Measurements from ENCODE around the gene HNRNPH3. TPM values are rescaled to one million over a fixed set of nuclear protein-coding genes. Genes with fewer than 3 reads are reported as not detected.

Gene HNRNPH3
- total RNA-seq, 1 experiment from 2014 or later, result 244 TPM

DNA sequence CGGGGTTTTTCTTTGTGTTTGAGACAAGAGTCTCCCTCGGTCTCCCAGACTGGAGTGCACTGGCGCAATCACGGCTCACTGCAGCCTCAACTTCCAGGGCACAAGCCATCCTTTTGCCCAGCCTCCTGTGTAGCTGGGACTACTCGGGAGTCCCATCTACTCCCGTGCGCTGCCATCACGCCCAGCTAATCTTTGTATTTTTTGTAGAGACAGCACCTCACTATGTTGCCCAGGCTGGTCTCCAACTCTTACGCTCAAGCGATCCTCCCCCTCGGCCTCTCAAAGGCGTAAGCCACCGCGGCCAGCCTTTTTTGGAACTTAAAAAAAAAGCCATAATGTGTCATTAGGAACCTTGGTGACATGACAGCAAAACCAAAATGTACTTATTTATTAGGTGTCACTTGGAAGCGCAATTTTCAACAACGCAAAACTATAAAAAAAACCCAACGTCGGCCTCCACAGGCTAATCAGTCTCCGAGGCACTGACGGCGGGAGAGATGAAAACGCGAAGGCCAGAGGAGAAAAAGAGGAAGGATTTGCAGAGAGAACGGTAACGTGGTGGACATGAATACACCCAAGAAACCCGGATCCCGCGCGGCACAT, 911 bp upstream of the HNRNPH3 start:
- Histone ChIP-seq H3K27ac (ENCODE audit: insufficient read length, low read depth, low read length) (peak overlapping the region; percentile 78), H3K56ac (ENCODE audit: insufficient read length, low read depth, low read length) (no peak overlapping the region), H3K23ac (ENCODE audit: insufficient read length, low read depth, low read length) (no peak overlapping the region), H3K18ac (ENCODE audit: insufficient read length, low read depth, low read length) (peak overlapping the region; percentile 95), H4K5ac (ENCODE audit: insufficient read length, low read depth, low read length) (peak overlapping the region; percentile 39), H3K14ac (ENCODE audit: insufficient read depth, low read length) (peak overlapping the region; percentile 94), H2AK5ac (ENCODE audit: insufficient read length, low read length) (no peak overlapping the region), H2BK5ac (ENCODE audit: insufficient read length, low read length) (no peak overlapping the region), H2BK15ac (ENCODE audit: low read depth, low read length) (no peak overlapping the region), H3K4me1 (ENCODE audit: insufficient read depth, low read length) (0 out of 2 replicates have a peak, but pooled peaks cover 2% of the 10 kb centered on the region), H4K8ac (replicated peaks; ENCODE audit: insufficient read length, low read depth, low read length) (no peak overlapping the region), H3K9ac (ENCODE audit: extremely low read depth, insufficient read length, low read length) (peak overlapping the region; percentile 93), H3K79me1 (ENCODE audit: insufficient read depth, low read depth, low read length, poor library complexity, severe bottlenecking) (no peaks in the 10 kb centered on the region), H3K79me2 (ENCODE audit: insufficient read depth, low read length) (peaks cover 28% of the 10 kb centered on the region), H3K27me3 (ENCODE audit: insufficient read depth, low read length) (no peaks in the 10 kb centered on the region), H4K91ac (ENCODE audit: insufficient read length, low read depth, low read length) (no peak overlapping the region), H3K4ac (ENCODE audit: low read depth, low read length) (peak overlapping the region; percentile 40; the same call in 1 of the 2 replicates), H2AFZ (ENCODE audit: low read length) (no peak overlapping the region), H2BK120ac (ENCODE audit: low read depth, low read length, poor library complexity, severe bottlenecking) (peak overlapping the region; percentile 72), H4K20me1 (ENCODE audit: control insufficient read depth, insufficient read depth, insufficient read length) (no peaks in the 10 kb centered on the region), H3T11ph (ENCODE audit: low read length) (no peak overlapping the region), H3K9me3 (ENCODE audit: control insufficient read depth, low read depth, low read length) (no peaks in the 10 kb centered on the region), H2BK20ac (ENCODE audit: low read depth, low read length, poor library complexity, severe bottlenecking) (no peak overlapping the region), H3K23me2 (ENCODE audit: insufficient read length, low read depth, low read length, poor library complexity, severe bottlenecking) (peaks cover 10% of the 10 kb centered on the region), H3K4me2 (ENCODE audit: insufficient read depth, insufficient read length, low read length) (peak overlapping the region; percentile 56), H2BK12ac (ENCODE audit: insufficient read length, low read depth, low read length) (no peak overlapping the region)
- peaks cover 15 to 28% (median 26%) of the 10 kb centered on the region in 3 experiments for H3K36me3 Mint-ChIP-seq (ENCODE audit: insufficient read depth in 1 of 3, low read depth in 3 of 3)
- peaks cover 30 to 38% of the 10 kb centered on the region in 2 experiments for H3K4me1 Mint-ChIP-seq
- H3K4me3 Mint-ChIP-seq, result peak overlapping the region; percentile 100
- peaks cover 0 to 7% of the 10 kb centered on the region in 2 experiments; a peak in 2 of 5 replicates for H3K9me3 Mint-ChIP-seq
- peaks cover 2% of the 10 kb centered on the region for H3K27me3 Mint-ChIP-seq (ENCODE audit: low read depth)
- DNase-seq, result peak; percentile 29
- H3K27ac Mint-ChIP-seq, result peak overlapping the region; percentile 100
- WGBS (ENCODE audit: extremely low coverage, insufficient read length, low lambda C conversion rate), result no CpG with 5 or more reads among the region's 29 CpGs
- TF ChIP-seq, protein P1, sequence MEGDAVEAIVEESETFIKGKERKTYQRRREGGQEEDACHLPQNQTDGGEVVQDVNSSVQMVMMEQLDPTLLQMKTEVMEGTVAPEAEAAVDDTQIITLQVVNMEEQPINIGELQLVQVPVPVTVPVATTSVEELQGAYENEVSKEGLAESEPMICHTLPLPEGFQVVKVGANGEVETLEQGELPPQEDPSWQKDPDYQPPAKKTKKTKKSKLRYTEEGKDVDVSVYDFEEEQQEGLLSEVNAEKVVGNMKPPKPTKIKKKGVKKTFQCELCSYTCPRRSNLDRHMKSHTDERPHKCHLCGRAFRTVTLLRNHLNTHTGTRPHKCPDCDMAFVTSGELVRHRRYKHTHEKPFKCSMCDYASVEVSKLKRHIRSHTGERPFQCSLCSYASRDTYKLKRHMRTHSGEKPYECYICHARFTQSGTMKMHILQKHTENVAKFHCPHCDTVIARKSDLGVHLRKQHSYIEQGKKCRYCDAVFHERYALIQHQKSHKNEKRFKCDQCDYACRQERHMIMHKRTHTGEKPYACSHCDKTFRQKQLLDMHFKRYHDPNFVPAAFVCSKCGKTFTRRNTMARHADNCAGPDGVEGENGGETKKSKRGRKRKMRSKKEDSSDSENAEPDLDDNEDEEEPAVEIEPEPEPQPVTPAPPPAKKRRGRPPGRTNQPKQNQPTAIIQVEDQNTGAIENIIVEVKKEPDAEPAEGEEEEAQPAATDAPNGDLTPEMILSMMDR (conservative IDR thresholded peaks at IDR 0.05), result no peak

All from H9 (cell line).